Fibroblast of mammary gland (primary cell): ENCODE measurements around the gene GOLGA8T.
"Not testable (repeated sequence)": the region's sequence is repeated elsewhere in the genome, so short reads cannot be mapped to it uniquely, and the experiment has no call there.

ENCODE experiments used
- DNase-seq: peaks from one replicate; pipeline ENCODE4 v3.0.0-alpha.2; 2010; ENCODE audit warnings: low read depth
- H3K4me3 ChIP-seq: 2 replicates; pipeline ENCODE4 v1.5.1; 2011; ENCODE audit warnings: low read depth, mild to moderate bottlenecking, low read length, moderate library complexity; ENCODE audit not compliant: control insufficient read depth

GOLGA8T gene, protein sequence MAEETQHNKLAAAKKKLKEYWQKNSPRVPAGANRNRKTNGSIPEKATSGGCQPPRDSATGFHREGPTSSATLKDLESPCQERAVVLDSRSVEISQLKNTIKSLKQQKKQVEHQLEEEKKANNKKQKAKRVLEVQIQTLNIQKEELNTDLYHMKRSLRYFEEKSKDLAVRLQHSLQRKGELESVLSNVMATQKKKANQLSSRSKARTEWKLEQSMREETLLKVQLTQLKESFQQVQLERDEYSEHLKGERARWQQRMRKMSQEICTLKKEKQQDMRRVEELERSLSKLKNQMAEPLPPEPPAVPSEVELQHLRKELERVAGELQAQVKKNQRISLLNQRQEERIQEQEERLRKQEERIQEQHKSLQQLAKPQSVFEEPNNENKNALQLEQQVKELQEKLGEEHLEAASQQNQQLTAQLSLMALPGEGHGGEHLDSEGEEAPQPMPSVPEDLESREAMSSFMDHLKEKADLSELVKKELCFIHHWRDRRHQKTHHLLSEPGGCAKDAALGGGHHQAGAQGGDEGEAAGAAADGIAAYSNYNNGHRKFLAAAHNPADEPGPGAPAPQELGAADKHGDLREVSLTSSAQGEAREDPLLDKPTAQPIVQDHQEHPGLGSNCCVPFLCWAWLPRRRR

DNA sequence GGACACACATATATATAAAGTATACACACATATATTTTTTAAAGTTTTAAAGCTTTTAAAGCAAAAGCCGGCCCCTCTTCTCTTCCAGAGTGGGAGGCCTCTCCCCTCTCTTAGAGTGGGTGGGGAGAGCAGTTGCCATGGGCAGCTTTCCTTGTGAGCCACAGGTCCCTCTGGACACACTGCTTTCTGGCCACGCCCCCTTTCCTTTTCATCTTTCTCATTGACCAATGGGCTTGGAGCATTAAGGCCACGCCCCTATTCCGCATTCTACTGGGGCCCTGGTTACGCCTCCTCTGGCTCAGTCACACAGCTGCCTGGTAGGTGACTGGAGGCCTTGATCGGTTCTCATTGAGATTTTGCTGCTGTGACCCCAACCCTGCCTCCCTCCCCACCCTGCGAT is at the start of gene GOLGA8T:
GOLGA8T (plus strand) TSS at position 301 of the 400 bp plus-strand sequence; CDS start at position 399, 98 bp downstream.
- not testable (repeated sequence) for H3K4me3 ChIP-seq, DNase-seq

DNA sequence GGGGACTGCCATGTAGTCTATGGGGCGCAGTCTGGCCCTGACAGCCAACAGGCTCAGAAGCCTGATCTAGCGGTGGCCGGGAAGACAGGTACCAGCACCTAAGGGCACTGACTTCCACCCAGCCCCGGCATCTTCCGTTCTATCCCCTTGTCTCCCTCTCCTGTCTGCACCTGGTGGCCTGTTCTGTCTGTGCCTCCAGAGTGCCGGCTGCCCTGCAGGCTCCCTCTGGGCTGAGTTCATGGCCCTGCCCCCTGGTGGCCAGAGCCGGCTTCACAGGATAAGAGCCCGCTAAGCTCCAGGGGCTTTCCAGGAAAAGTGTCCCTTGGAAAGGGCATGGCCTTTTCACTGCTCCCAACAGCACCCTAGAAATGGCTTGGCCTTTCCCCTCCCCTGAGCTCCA is 37.0 kb upstream of the GOLGA8T start:
- DNase-seq, H3K4me3 ChIP-seq: not testable (repeated sequence)

- not testable (repeated sequence) for DNase-seq, H3K4me3 ChIP-seq
Measured at GRCh38 chr15:30102890-30103289, 32.0 kb upstream of the GOLGA8T start.

DNA sequence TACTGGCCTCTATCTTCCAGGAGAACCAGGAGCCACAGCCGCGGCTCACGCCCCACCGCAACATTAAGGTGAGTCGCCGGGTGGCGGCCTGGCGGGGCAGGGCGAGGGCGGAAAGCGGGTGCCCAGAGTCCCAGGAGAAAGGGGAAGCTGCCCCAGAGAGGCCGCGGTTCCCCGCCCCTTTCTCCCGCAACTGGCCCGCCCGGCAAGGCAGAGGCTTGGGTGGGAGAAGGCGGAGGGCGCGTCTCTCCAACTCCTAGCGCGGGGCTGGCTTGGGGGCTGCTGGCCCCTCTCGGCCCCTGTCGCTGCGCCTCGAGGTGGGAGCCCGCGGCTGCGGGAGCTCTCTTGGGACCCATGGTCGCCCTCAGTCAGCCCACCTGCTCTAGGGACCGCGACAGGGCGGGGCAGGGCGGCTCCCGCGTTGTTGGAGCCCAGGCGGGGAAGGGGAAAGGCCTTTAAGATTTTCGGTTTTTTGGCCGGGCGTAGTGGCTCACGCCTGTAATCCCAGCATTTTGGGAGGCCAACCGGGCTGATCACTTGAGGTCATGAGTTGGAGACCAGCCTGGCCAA is 30.8 kb upstream of the GOLGA8T start:
- not testable (repeated sequence) for H3K4me3 ChIP-seq, DNase-seq

DNA sequence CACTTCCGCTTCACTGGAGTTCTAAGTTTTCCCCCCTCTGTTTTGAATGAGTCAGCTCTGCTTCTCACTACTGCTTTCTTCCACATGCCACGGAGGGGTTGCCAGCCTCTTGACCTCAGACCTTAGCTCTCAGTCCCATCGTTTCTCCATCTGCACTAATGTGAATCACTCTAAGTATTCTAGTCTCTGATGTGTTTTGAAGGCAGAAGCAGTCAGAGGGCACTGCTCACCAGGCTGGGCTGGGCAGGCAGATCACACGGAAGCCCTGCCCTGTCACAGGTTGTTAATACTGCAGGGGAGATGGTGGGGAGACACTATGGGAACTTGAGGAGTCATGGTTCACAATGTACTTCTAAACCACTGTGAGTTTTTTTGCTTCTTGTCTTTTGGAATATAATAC is 24.3 kb upstream of the GOLGA8T start:
- not testable (repeated sequence) for H3K4me3 ChIP-seq, DNase-seq

DNA sequence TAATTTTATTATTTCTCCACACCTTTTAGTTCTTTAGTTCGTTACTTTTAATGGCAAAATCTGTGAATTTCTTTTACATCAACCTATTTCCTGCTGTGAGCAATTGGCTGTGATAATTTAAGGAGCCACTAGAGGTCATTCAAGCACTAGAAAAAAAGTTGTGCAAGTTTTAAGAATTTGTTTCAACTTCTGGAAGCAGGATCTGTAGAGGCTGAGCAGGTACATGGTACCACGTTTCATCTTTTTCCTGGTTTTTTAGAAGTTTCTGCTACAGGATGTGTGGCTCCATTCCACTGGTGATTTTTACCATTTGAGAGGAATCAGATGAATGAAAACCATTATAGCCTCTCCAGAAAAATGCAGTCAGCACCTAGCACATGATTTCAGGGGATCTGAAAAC is 4.8 kb upstream of the GOLGA8T start:
- not testable (repeated sequence) for H3K4me3 ChIP-seq, DNase-seq

- H3K4me3 ChIP-seq, DNase-seq: not testable (repeated sequence)
Measured at GRCh38 chr15:30143246-30143645, 8.4 kb downstream of the GOLGA8T start.

DNA sequence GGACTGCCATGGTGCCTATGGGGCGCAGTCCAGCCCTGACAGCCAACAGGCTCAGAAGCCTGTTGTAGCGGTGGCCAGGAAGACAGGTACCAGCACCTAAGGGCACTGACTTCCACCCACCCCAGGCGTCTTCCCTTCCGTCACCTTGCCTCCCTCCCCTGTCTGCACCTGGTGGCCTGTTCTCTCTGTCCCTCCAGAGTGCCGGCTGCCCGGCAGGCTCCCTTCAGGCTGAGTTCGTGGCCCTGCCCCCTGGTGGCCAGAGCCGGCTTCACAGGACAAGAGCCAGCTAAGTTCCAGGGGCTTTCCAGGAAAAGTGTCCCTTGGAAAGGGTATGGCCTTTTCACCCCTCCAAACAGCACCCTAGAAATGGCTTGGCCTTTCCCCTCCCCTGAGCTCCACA is 15.0 kb downstream of the GOLGA8T start:
- not testable (repeated sequence) for H3K4me3 ChIP-seq, DNase-seq

DNA sequence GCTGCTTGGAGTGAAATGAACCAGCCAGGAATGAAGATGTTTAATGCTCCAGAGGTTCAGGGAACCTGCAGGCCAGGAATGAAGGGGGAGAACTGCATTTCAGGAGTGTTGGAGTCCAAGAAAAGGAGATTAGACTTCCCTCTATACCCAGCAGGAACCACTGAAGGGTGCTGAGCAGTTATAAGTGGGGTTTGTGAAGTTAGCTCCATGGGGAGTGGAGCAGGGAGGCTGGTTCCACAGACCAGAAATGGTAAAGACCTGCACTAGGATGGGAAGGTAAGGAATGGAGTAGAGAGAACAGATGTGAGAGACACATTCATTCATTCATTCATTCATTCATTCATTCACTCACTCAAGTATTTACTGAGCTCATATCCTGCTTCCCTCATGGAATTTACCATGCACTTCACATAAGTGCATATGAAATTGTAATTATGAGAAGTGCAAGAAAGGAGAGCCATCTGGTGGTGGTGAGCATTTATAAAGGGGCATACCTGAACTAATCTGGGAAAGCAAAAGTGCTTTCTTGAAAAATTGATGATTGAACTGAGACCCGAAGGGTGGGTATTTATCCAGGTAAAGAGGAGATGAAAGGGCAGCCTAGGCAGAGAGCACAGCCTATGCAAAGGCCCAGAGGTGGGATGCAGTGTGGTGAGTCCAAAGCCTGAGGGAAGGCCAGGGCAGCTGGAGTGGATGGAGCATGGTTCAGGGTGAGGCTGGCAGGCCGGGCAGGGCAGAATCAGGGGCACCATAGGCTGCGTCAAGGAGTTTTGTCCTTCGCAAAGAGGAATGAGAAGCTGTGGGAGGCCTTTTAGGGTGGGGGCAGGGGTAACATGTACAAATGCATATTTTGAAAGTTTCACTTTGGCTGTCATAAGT is 27.9 kb downstream of the GOLGA8T start:
- not testable (repeated sequence) for DNase-seq, H3K4me3 ChIP-seq

DNA sequence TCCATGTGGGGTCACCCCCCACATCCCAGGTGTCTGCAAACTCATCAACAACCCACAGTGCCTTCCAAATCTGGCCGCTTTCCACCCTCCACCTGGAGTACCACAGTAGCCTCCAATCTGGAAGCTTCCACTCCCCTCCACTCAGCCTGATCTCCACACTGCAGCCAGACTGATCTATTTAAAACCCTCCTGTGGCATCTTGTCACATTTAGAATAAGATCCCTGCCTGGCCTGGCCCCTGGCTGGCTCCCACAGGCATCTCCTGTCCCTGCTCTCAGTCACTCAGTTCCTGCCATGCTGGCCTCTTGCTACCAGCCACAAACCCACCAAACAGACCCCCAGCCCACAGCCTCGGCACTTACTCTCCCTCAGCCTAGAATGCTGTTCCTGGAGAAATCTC is 28.9 kb downstream of the GOLGA8T start:
- H3K4me3 ChIP-seq, DNase-seq: not testable (repeated sequence)

DNA sequence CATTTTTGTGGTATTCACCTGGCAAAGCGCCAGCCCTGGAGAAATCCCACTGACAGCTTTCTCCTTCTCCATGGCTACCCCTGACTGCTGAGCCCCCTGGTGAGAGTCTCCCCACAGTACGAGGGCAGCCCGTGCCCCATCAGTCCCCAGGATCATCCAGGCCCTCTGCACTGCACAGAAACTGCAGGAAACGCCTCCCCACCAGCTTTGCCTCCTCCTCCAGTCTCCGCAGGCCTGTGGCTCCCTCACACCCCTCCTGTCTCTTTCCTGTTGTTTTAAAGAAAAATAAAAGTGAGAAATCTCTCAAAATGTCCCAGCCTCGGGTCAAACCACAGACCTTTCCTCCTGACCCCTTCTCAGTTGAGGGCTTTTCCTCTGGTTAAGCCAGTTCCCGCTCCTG is 29.4 kb downstream of the GOLGA8T start:
- not testable (repeated sequence) for DNase-seq, H3K4me3 ChIP-seq

- not testable (repeated sequence) for DNase-seq, H3K4me3 ChIP-seq
Measured at GRCh38 chr15:30167403-30167802, 32.6 kb downstream of the GOLGA8T start.

DNA sequence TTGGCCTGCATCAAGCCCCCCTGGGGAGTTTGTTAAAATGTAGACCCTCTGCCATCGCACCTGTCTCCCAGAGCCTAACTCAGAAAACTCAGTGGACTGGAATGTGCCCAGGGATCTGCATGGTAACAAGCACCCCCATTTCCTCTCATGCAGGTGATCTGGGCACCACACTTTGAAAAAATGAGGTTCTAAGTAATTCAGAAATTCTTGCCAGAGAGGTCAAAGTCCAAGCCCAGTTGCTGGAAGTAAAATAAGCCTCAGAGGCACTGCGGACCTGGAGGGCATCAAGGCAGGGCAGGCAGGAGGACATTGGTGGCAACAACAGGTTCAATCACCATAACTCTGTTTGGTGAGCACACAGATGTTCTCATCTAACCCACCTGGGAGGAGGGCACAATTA is 33.0 kb downstream of the GOLGA8T start:
- not testable (repeated sequence) for H3K4me3 ChIP-seq, DNase-seq

- not testable (repeated sequence) for H3K4me3 ChIP-seq, DNase-seq
Measured at GRCh38 chr15:30171452-30171851, 36.6 kb downstream of the GOLGA8T start.

DNA sequence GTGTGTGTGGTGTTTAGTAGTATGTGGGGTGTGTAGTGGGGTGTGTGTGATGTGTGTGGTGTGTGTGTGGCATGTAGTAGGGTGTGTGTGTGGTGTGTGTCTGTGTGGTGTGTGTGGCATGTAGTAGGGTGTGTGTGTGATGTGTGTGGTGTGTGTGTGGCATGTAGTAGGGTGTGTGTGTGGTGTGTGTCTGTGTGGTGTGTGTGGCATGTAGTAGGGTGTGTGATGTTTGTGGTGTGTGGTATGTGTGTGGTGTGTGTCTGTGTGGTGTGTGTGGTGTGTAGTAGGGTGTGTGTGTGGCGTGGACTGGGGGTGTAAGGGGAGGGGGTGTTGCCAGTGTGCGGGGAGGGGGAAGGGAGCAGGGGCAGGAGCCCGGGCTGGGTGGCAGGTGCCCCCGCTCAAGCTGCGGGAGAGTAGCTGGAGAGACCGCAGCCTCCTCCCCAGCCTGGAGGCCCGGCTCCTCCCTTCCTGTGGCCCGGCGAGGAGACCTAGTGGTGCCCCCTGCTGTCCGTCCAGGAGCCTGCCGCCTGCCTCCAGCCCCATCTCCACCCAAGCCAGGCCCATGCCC is 38.3 kb downstream of the GOLGA8T start:
- not testable (repeated sequence) for H3K4me3 ChIP-seq
- peak; percentile 2 for DNase-seq

GRCh38 chr15:30175291-30175690 is 40.4 kb downstream of the GOLGA8T start:
- not testable (repeated sequence) for DNase-seq, H3K4me3 ChIP-seq

DNA sequence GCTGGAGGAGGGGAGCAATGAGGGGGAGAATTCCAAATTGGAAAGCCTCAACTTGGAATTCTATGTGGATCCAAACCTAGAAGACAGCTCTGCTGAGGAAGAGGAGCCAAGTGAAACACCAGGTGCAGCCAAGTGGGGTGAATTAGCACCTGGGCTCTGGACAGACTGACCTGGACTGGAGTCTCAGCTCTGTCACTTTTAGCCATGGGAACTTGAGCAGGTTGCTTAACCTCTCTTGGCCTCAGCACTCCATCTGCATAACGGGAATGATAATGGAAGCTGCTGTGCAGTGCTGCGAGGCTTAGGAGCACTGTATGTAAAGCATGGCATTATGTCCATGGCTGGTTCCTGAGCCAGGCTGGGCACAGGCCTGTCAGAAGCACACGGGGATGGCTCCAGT is 41.8 kb downstream of the GOLGA8T start:
- not testable (repeated sequence) for H3K4me3 ChIP-seq, DNase-seq

GRCh38 chr15:30179814-30180213 is 45.0 kb downstream of the GOLGA8T start:
- DNase-seq, H3K4me3 ChIP-seq: not testable (repeated sequence)
